Measurements from ENCODE around the gene SDK2.

SDK2 gene

GRCh38 chr17:73404246-73404645 lies 240.0 kb downstream of the SDK2 start:
- no peak for DNase-seq

- no peak for DNase-seq
Observed at GRCh38 chr17:73402466-73402865, 241.8 kb downstream of the SDK2 start.

GRCh38 chr17:73401911-73402310 lies 242.3 kb downstream of the SDK2 start:
- peak; percentile 15 to 16 for DNase-seq

- DNase-seq, result no peak
Observed at GRCh38 chr17:73400915-73401545, 243.2 kb downstream of the SDK2 start.

GRCh38 chr17:73399056-73399455 lies 245.2 kb downstream of the SDK2 start:
- DNase-seq, result no peak

GRCh38 chr17:73397856-73398540 lies 246.2 kb downstream of the SDK2 start:
- DNase-seq, result no peak

GRCh38 chr17:73397278-73397826 lies 246.9 kb downstream of the SDK2 start:
- DNase-seq, result no peak

GRCh38 chr17:73396431-73397277 lies 247.6 kb downstream of the SDK2 start:
- DNase-seq, result no peak

- DNase-seq, result no peak
Observed at GRCh38 chr17:73394512-73395450, 249.5 kb downstream of the SDK2 start.

GRCh38 chr17:73393962-73394361 lies 250.3 kb downstream of the SDK2 start:
- DNase-seq, result no peak

GRCh38 chr17:73393381-73393780 lies 250.9 kb downstream of the SDK2 start:
- no peak for DNase-seq

GRCh38 chr17:73391331-73392265 lies 252.6 kb downstream of the SDK2 start:
- no peak for DNase-seq

- no peak for DNase-seq
Observed at GRCh38 chr17:73390851-73391250, 253.4 kb downstream of the SDK2 start.

- DNase-seq, result no peak
Observed at GRCh38 chr17:73390221-73390620, 254.0 kb downstream of the SDK2 start.

- DNase-seq, result no peak
Observed at GRCh38 chr17:73389411-73389810, 254.8 kb downstream of the SDK2 start.

- DNase-seq, result no peak
Observed at GRCh38 chr17:73388578-73388905, 255.7 kb downstream of the SDK2 start.

- no peak for DNase-seq
Observed at GRCh38 chr17:73387746-73388577, 256.3 kb downstream of the SDK2 start.

- no peak for DNase-seq
Observed at GRCh38 chr17:73386561-73386960, 257.7 kb downstream of the SDK2 start.

GRCh38 chr17:73384926-73385325 lies 259.3 kb downstream of the SDK2 start:
- no peak for DNase-seq

GRCh38 chr17:73380439-73381106 lies 263.7 kb downstream of the SDK2 start:
- no peak for DNase-seq
